ENCODE results near the gene TBXA2R. TPM values are rescaled to one million over a fixed set of nuclear protein-coding genes. Genes with fewer than 3 reads are reported as not detected.

The TBXA2R gene
- total RNA-seq (2022), result not detected in 2 replicates
- not detected for Bru-seq, nascent RNA
- BruChase-seq, experiment 1, labeled RNA remaining after a 6-hour chase, result not detected
- not detected for BruChase-seq, experiment 2, labeled RNA remaining after a 2-hour chase
- long read RNA-seq, result 0 reads

DNA sequence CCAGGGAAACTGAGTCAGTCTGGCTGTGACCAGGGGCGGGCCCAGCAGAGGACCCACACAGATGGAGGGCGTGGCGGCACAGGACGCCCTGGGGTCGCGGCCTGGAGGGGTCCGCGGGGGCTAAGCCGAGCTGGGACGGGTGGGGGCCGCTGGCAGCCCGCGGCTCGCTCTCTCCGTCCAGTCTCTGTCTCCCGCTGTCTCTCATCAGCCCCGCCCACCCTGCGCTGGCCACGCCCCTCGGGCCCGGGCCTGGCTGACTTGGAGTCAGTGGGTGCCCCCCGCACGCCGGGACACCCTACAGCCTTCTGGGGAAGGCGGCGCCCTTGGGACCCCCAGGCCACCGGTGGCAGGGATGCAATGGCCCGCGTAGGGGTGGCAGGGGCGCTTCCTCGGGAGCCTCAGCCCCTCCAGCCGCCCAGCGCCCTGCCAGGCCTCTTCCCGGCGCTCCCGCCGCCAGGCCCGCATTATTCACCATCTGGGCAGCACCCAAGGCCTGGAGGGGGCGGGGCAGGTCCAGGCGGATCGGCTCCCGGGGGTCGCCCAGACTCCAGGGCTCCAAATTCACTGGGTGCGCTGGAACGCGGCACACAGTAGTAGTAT, at the start of gene TBXA2R:
TBXA2R (minus strand) TSS at position 186 of the 600 bp plus-strand sequence. CDS start 6,241 bp downstream, outside the sequence.
- intact Hi-C loops (cut with micrococcal nuclease), result no loop called here
- Mint-ChIP-seq H3K4me3 (ENCODE audit: unreplicated experiment) (no peak within 1 kb of the TSS), H3K4me1 (ENCODE audit: insufficient read depth, unreplicated experiment) (peaks cover 9% of the 10 kb centered on the region), H3K27ac (ENCODE audit: low read depth, unreplicated experiment) (no peak within 1 kb of the TSS), H3K9me3 (ENCODE audit: unreplicated experiment) (no peaks in the 10 kb centered on the region), H3K27me3 (ENCODE audit: insufficient read depth, unreplicated experiment) (no peaks in the 10 kb centered on the region), H3K36me3 (ENCODE audit: insufficient read depth, unreplicated experiment) (no peaks in the 10 kb centered on the region)
- TF ChIP-seq, protein P1, sequence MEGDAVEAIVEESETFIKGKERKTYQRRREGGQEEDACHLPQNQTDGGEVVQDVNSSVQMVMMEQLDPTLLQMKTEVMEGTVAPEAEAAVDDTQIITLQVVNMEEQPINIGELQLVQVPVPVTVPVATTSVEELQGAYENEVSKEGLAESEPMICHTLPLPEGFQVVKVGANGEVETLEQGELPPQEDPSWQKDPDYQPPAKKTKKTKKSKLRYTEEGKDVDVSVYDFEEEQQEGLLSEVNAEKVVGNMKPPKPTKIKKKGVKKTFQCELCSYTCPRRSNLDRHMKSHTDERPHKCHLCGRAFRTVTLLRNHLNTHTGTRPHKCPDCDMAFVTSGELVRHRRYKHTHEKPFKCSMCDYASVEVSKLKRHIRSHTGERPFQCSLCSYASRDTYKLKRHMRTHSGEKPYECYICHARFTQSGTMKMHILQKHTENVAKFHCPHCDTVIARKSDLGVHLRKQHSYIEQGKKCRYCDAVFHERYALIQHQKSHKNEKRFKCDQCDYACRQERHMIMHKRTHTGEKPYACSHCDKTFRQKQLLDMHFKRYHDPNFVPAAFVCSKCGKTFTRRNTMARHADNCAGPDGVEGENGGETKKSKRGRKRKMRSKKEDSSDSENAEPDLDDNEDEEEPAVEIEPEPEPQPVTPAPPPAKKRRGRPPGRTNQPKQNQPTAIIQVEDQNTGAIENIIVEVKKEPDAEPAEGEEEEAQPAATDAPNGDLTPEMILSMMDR (IDR thresholded peaks at IDR 0.05; ENCODE audit: unreplicated experiment), result no peak
- ChIA-PET CTCF (no interaction called here), POLR2A (no interaction called here)
- peak; percentile 37 for DNase-seq (ENCODE audit: unreplicated experiment)
- no TSS peak for BruUV-seq (replicated peaks)

DNA sequence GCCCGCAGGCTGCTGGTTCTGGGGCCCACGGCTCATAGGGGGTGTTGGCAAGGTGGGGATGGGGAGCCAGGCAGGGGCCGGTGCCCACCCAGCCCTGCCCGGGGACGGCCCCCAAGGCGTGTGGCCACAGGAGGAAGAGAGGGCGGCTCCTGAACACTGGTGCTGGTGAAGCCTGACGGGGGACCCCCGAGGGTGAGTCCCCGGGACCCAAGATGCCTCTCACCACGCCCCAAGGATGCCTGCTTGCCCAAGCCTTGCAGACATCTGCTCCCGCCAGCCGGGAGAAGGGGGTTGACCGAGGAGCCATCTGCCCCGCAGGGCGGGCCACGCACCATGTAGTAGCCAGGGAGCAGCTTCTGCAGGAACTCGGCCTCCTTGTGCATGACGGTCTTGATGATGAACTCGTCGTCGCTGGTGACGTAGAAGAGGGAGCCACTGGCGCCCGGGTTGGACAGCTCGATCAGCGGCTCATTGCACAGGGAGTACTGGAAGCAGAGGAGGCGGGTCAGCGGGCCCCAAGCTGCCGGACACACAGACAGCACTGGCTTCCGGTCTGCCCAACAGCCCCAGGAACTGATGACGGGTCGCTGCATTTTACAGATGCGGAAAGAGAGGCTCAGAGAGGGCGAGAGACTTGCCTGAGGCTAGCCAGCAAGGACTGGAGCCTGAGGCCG, 49.5 kb upstream of the TBXA2R start:
- CTCF ChIA-PET, result interaction anchor here (0.6 to 3.0 kb wide), 3 partner anchors 10 to 1590 kb away, joined by 3 to 18 read pairs (median 3); no protein-coding TSS in a partner anchor
- Mint-ChIP-seq H3K36me3 (ENCODE audit: insufficient read depth, unreplicated experiment) (peaks cover 19% of the 10 kb centered on the region), H3K27me3 (ENCODE audit: insufficient read depth, unreplicated experiment) (no peaks in the 10 kb centered on the region), H3K9me3 (ENCODE audit: unreplicated experiment) (no peaks in the 10 kb centered on the region), H3K4me3 (ENCODE audit: unreplicated experiment) (no peak overlapping the region), H3K4me1 (ENCODE audit: insufficient read depth, unreplicated experiment) (no peaks in the 10 kb centered on the region), H3K27ac (ENCODE audit: low read depth, unreplicated experiment) (no peak overlapping the region)
- TF ChIP-seq, protein P1 (IDR thresholded peaks at IDR 0.05; ENCODE audit: unreplicated experiment), result no peak
- intact Hi-C loops (cut with micrococcal nuclease), result no loop called here
- peak; percentile 13 for DNase-seq (ENCODE audit: unreplicated experiment)
- POLR2A ChIA-PET, result interaction anchor here (0.7 kb wide), 1 partner anchor 328 kb away, joined by 3 read pairs; no protein-coding TSS in a partner anchor
- BruUV-seq (replicated peaks), result no TSS peak

DNA sequence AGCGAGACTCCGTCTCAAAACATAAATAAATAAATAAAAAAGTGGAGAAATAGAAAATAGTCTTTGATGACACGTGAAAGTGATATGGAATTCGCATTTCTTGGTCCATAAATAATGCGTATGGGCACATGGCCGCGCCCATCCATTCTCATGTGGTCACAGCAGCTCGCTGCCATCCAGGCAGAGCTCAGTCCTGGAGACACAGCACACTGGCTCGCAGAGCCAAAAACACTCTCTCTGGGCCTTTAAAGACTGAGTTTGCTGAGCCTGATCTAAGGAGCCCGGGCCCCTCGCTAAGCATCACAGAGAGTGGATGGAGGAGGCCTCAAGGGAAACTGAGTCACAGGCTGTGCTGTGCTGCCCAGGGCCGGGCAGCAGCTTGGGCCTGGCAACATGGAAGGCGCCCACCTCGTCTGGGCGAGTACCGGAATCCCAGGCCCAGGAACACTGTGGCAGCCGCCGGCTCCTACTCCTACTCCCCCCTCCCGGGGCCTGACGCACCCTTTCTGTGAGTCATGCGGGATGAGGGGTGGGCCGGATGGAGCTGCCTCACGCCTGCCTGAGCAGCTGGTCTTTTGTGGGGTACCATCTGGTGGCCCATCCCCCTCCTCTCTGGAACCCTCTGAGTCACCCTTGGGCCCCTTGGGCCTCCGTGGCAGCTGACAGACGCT, 48.9 kb upstream of the TBXA2R start:
- DNase-seq (ENCODE audit: unreplicated experiment), result peak; percentile 87
- Mint-ChIP-seq H3K9me3 (ENCODE audit: unreplicated experiment) (no peaks in the 10 kb centered on the region), H3K36me3 (ENCODE audit: insufficient read depth, unreplicated experiment) (peaks cover 26% of the 10 kb centered on the region), H3K4me3 (ENCODE audit: unreplicated experiment) (no peak overlapping the region), H3K27ac (ENCODE audit: low read depth, unreplicated experiment) (no peak overlapping the region), H3K27me3 (ENCODE audit: insufficient read depth, unreplicated experiment) (no peaks in the 10 kb centered on the region), H3K4me1 (ENCODE audit: insufficient read depth, unreplicated experiment) (no peaks in the 10 kb centered on the region)
- TF ChIP-seq, protein P1 (IDR thresholded peaks at IDR 0.05; ENCODE audit: unreplicated experiment), result no peak
- ChIA-PET CTCF (interaction anchor here (0.6 to 3.0 kb wide), 2 partner anchors 11 to 1589 kb away, joined by 3 to 18 read pairs; no protein-coding TSS in a partner anchor), POLR2A (no interaction called here)
- intact Hi-C loops (cut with micrococcal nuclease), result no loop called here
- BruUV-seq (replicated peaks), result TSS peak; percentile 64
